Duodenal mucosa (tissue), 2 donors: ENCODE data around the gene KIF26B.

Source experiments
- H3K27ac ChIP-seq: one replicate; pipeline ENCODE4 v1.7.0; 2013; ENCODE audit warnings: low read depth, low read length
- H3K27me3 ChIP-seq, 2 donors: one replicate each; pipeline ENCODE4 v1.7.0; 2013; ENCODE audit warnings: low read length in 2 of 2, control low read depth in 1 of 2; ENCODE audit not compliant: insufficient read depth in 2 of 2, control insufficient read depth in 1 of 2
- H3K36me3 ChIP-seq, 2 donors: one replicate each; pipeline ENCODE4 v1.7.0; 2013; ENCODE audit warnings: low read length in 2 of 2, control low read depth in 1 of 2; ENCODE audit not compliant: insufficient read depth in 2 of 2, control insufficient read depth in 1 of 2
- H3K4me1 ChIP-seq, 2 donors: one replicate each; pipeline ENCODE4 v1.7.0; 2013; ENCODE audit warnings: low read length in 2 of 2, control low read depth in 1 of 2; ENCODE audit not compliant: insufficient read depth in 2 of 2, control insufficient read depth in 1 of 2
- H3K4me3 ChIP-seq, 2 donors: one replicate each; pipeline ENCODE4 v1.7.0; 2013; ENCODE audit warnings: low read length in 2 of 2, low read depth in 1 of 2
- H3K9ac ChIP-seq, 2 donors: one replicate each; pipeline ENCODE4 v1.7.0; 2013; ENCODE audit warnings: low read length in 2 of 2, low read depth in 1 of 2
- H3K9me3 ChIP-seq, 2 donors: one replicate each; pipeline ENCODE4 v1.7.0; 2013; ENCODE audit warnings: low read length in 2 of 2, control low read depth in 1 of 2; ENCODE audit not compliant: control insufficient read depth in 1 of 2

Gene KIF26B

DNA sequence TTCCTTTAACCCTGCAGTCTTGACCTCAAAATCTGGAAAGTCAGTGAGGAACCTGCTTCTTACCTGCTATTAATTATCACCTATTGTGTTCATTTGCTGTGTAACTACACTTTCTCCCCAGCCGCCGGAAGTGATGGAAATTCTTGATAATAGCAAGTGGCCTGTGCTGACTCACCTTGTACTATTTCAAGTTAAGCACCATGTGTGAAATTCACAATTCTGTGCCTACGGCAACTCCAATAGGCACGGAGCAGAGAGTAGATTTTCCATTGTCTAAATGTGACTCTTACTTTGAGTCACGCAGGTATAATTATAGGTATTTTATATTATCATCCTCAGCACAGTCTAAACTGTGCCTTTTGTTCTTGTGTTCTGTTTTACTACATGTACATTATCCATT, 466.8 kb downstream of the KIF26B start:
- Histone ChIP-seq H3K4me1 (no peaks in the 10 kb centered on the region), H3K9me3 (no peaks in the 10 kb centered on the region), H3K36me3 (no peaks in the 10 kb centered on the region)

DNA sequence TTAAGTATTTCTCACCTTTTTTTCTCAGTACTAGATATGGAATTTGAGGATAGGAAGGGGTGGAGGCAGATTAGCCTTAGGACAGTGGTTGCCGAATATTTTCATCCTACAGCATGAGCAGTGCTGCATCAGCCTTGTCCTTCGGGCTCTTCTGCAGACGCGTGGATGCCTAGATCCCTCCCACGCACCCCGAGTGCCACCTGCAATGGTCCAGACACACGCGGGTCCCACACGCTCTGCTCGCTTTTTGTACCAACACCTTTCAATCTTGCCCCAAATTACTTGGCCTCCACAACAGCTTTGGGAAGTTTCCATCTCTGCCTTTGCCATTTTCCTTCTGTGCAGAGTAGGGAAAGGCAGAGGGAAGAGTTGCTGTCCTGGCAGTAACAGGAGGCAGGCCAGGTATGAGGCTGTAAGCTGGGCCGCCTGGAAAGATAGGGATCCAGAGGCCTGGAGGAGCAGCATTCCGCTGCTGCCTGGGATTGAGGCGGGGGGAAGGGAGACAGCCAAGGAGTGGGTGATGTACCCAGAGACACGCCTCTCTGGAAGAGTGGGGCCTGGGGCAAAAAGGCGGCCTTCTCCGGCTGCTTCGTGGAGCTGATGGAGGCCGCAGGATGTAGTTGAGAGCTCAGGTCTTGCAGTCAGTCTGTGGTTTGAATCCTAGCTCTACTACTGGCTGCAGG, 467.7 kb downstream of the KIF26B start:
- no peaks in the 10 kb centered on the region for H3K4me1 ChIP-seq
- H3K36me3 ChIP-seq = no peaks in the 10 kb centered on the region
- H3K9ac ChIP-seq = no peak overlapping the region
- H3K27ac ChIP-seq = no peak overlapping the region
- no peaks in the 10 kb centered on the region for H3K27me3 ChIP-seq
- H3K4me3 ChIP-seq = no peak overlapping the region
- no peaks in the 10 kb centered on the region for H3K9me3 ChIP-seq

More for the DNA sequence above, 466.8 kb downstream of the KIF26B start:
- H3K27me3 ChIP-seq = no peaks in the 10 kb centered on the region
- no peak overlapping the region for H3K4me3 ChIP-seq
- no peak overlapping the region for H3K9ac ChIP-seq
- H3K27ac ChIP-seq = no peak overlapping the region

DNA sequence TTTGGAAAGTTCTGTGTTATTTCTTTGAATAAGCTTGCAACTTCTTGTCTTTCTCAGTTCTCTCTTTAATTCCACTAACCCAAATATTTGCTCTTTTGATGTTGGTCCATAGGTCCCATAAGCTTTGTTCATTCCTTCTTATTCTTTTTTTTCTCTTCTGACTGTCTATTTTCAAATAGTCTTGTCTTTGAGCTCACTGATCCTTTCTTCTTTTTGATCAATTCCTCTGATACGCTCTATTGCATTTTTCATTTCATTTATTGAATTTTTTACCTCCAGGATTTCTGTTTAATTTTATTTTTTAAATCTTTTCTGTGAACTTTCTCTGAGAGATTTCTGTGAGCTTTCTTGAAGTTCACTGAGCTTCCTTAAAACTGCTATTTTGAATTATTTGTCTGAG, 486.6 kb downstream of the KIF26B start:
- H3K27ac ChIP-seq = no peak overlapping the region
- no peaks in the 10 kb centered on the region for H3K4me1 ChIP-seq
- no peak overlapping the region for H3K4me3 ChIP-seq
- H3K36me3 ChIP-seq = no peaks in the 10 kb centered on the region
- peaks cover 2 to 14% of the 10 kb centered on the region in 2 donors for H3K9me3 ChIP-seq
- H3K9ac ChIP-seq = no peak overlapping the region
- no peaks in the 10 kb centered on the region for H3K27me3 ChIP-seq

- Histone ChIP-seq H3K27ac (no peak overlapping the region), H3K9me3 (peaks cover 2 to 14% of the 10 kb centered on the region in 2 donors), H3K36me3 (no peaks in the 10 kb centered on the region), H3K4me1 (no peaks in the 10 kb centered on the region), H3K4me3 (no peak overlapping the region), H3K27me3 (no peaks in the 10 kb centered on the region), H3K9ac (no peak overlapping the region)
Observed at GRCh38 chr1:245645406-245645805, 490.6 kb downstream of the KIF26B start.

- Histone ChIP-seq H3K4me1 (no peaks in the 10 kb centered on the region), H3K4me3 (no peak overlapping the region), H3K9ac (no peak overlapping the region), H3K27me3 (no peaks in the 10 kb centered on the region), H3K27ac (no peak overlapping the region), H3K36me3 (no peaks in the 10 kb centered on the region), H3K9me3 (peaks cover 1 to 13% of the 10 kb centered on the region in 2 donors)
Observed at GRCh38 chr1:245645894-245646293, 491.1 kb downstream of the KIF26B start.

DNA sequence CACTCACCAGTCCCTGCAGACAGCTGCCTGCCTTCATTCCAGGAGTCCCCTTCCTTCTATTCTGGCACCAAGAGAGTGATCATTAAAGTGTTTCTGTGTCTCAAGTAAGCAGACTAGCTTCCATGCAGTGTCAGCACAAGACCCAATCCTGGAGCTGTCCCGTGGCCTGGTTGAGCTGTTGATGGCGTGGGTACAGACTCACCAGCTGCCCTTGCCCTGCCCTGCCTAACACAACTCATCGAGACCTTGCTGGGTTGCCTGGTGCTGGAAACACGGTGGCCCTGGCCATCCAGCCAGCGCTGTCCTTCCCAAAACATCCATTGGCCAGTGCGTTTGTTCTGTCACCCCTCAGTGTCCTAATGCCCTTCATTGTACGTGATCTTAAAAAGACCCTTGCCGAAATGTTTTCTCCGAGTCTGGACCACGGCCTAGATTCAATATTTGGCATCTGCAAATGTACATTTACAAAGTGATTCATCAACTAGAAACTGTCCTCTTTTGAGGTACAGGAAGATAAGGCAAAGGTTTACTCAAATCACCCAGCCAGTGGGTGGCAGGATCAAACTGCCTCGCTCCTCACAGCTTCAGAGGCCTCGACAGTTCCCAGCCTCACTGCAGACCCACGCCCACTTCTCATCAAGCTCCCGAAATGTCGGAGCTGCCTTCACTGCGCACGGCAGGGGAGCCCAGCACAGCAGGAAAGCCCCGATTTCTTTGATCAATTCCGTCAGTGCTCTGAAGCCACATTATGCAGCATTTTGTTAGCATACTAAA, 494.2 kb downstream of the KIF26B start:
- H3K36me3 ChIP-seq = no peaks in the 10 kb centered on the region
- H3K4me3 ChIP-seq = no peak overlapping the region
- H3K9ac ChIP-seq = no peak overlapping the region
- no peaks in the 10 kb centered on the region for H3K9me3 ChIP-seq
- no peaks in the 10 kb centered on the region for H3K27me3 ChIP-seq
- H3K27ac ChIP-seq = no peak overlapping the region
- H3K4me1 ChIP-seq = no peaks in the 10 kb centered on the region

DNA sequence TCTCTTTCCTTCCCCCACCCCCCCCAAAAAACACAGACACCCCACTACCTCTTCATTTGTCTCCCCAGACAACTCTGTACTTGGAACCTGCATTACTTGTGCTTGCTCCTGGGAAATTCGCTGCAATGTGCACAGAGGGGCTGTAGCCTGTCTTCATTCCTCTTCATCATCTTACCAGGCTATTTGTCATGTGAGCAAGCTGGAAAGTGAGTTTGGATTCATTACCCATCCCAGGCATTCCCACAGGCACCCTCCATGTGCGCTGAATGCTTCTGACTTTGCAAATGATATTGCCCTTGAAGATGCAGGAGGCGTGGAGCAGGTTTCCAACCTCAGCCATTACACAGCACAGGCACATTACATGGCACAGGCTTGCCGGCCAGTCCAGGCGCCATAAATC, 494.9 kb downstream of the KIF26B start:
- no peaks in the 10 kb centered on the region for H3K9me3 ChIP-seq
- H3K27me3 ChIP-seq = no peaks in the 10 kb centered on the region

GRCh38 chr1:245650441-245650960, 495.7 kb downstream of the KIF26B start:
- no peak overlapping the region for H3K4me3 ChIP-seq
- H3K27ac ChIP-seq = no peak overlapping the region
- H3K36me3 ChIP-seq = no peaks in the 10 kb centered on the region
- no peaks in the 10 kb centered on the region for H3K27me3 ChIP-seq
- no peaks in the 10 kb centered on the region for H3K9me3 ChIP-seq
- H3K9ac ChIP-seq = no peak overlapping the region
- H3K4me1 ChIP-seq = no peaks in the 10 kb centered on the region

More for the DNA sequence above, 494.9 kb downstream of the KIF26B start:
- H3K36me3 ChIP-seq = no peaks in the 10 kb centered on the region
- H3K4me1 ChIP-seq = no peaks in the 10 kb centered on the region
- H3K4me3 ChIP-seq = no peak overlapping the region
- no peak overlapping the region for H3K9ac ChIP-seq
- no peak overlapping the region for H3K27ac ChIP-seq

DNA sequence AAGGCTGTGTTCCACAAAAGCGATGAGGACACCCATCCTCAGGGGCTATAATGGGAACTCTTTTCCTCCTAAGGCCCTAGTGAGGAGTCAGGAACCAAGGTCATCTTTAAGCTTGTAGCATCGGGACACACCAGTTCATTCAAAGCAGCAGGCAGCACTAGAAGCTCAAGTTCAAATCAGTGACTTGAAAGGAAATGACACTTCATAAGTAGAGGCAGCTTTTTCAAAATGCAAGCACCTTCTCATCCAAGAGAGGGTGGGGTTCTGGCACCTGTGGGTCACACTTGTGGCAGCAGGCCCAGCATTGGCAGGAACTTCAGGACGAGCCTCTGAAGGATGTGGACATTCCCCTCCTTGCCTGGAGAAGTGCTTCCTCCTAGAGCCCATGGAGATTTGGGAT, 496.3 kb downstream of the KIF26B start:
- Histone ChIP-seq H3K27ac (no peak overlapping the region), H3K4me3 (no peak overlapping the region), H3K9me3 (no peaks in the 10 kb centered on the region), H3K36me3 (no peaks in the 10 kb centered on the region), H3K4me1 (no peaks in the 10 kb centered on the region), H3K9ac (no peak overlapping the region), H3K27me3 (no peaks in the 10 kb centered on the region)

- no peaks in the 10 kb centered on the region for H3K27me3 ChIP-seq
- H3K36me3 ChIP-seq = no peaks in the 10 kb centered on the region
- H3K9ac ChIP-seq = no peak overlapping the region
- H3K4me3 ChIP-seq = no peak overlapping the region
- H3K27ac ChIP-seq = no peak overlapping the region
- no peaks in the 10 kb centered on the region for H3K9me3 ChIP-seq
- H3K4me1 ChIP-seq = no peaks in the 10 kb centered on the region
Observed at GRCh38 chr1:245652116-245652515, 497.3 kb downstream of the KIF26B start.
